HG03558 (cell line): ENCODE measurements around the gene DNAJC6.
"Not testable (repeated sequence)": the region's sequence is repeated elsewhere in the genome, so short reads cannot be mapped to it uniquely, and the experiment has no call there.

ENCODE experiments used
- ATAC-seq: cut with Tn5 transposase; IDR thresholded peaks from one replicate; pipeline ENCODE4 v1.9.1; 2021; ENCODE audit warnings: moderate number of reproducible peaks; ENCODE audit not compliant: unreplicated experiment; ENCODE audit errors: extremely low read depth

DNAJC6 gene

GRCh38 chr1:65291818-65292217 is 17.5 kb upstream of the DNAJC6 start:
- ATAC-seq: not testable (repeated sequence)

GRCh38 chr1:65292861-65293593 is 16.3 kb upstream of the DNAJC6 start:
- no peak for ATAC-seq

GRCh38 chr1:65297706-65298105 is 11.6 kb upstream of the DNAJC6 start:
- no peak for ATAC-seq

GRCh38 chr1:65299328-65299727 is 10.0 kb upstream of the DNAJC6 start:
- ATAC-seq: no peak

GRCh38 chr1:65308781-65309303 is 501 bp upstream of the DNAJC6 start:
- ATAC-seq: no peak

GRCh38 chr1:65310078-65310587 is 790 bp downstream of the DNAJC6 start:
- no peak for ATAC-seq

GRCh38 chr1:65311760-65312159 is 2.4 kb downstream of the DNAJC6 start:
- ATAC-seq: no peak

GRCh38 chr1:65316233-65316632 is 6.9 kb downstream of the DNAJC6 start:
- no peak for ATAC-seq

GRCh38 chr1:65317866-65318653 is 8.7 kb downstream of the DNAJC6 start:
- no peak for ATAC-seq

GRCh38 chr1:65319141-65319540 is 9.8 kb downstream of the DNAJC6 start:
- ATAC-seq: no peak

- no peak for ATAC-seq
These were observed 10.4 kb downstream of the DNAJC6 start for GRCh38 chr1:65319754-65320153.

GRCh38 chr1:65321879-65322278 is 12.5 kb downstream of the DNAJC6 start:
- ATAC-seq: no peak

GRCh38 chr1:65323246-65323645 is 13.9 kb downstream of the DNAJC6 start:
- no peak for ATAC-seq

GRCh38 chr1:65330021-65330420 is 20.7 kb downstream of the DNAJC6 start:
- ATAC-seq: no peak

- ATAC-seq: no peak
These were observed 21.5 kb downstream of the DNAJC6 start for GRCh38 chr1:65330822-65331221.

GRCh38 chr1:65332821-65333220 is 23.5 kb downstream of the DNAJC6 start:
- ATAC-seq: no peak

- ATAC-seq: no peak
These were observed 24.7 kb downstream of the DNAJC6 start for GRCh38 chr1:65334081-65334480.

- ATAC-seq: no peak
These were observed 30.6 kb downstream of the DNAJC6 start for GRCh38 chr1:65339866-65340468.

- no peak for ATAC-seq
These were observed 32.0 kb downstream of the DNAJC6 start for GRCh38 chr1:65341381-65341780.

GRCh38 chr1:65343286-65343685 is 33.9 kb downstream of the DNAJC6 start:
- ATAC-seq: no peak
